Stomach (tissue), 9 donors: ENCODE measurements around the gene IFI27L1. TPM values are rescaled to one million over a fixed set of nuclear protein-coding genes. Genes with fewer than 3 reads are reported as not detected.
"Not testable (repeated sequence)": the region's sequence is repeated elsewhere in the genome, so short reads cannot be mapped to it uniquely, and the experiment has no call there.

Source experiments
- DNase-seq, 2 donors: peaks; one replicate each; pipeline versions ENCODE4 v3.0.0 to v3.0.0-alpha.2; 2013 to 2019
- H3K27ac ChIP-seq, 5 donors: fragments of 200-600 bp in 4 of 5; sonication (generic) in 4 of 5; one replicate each; pipeline ENCODE4 v1.5.1; 2013 to 2019; ENCODE audit warnings: mild to moderate bottlenecking in 1 of 5, moderate library complexity in 1 of 5
- H3K27me3 ChIP-seq, 3 donors: fragments of 200-600 bp; sonication (generic); one replicate each; pipeline ENCODE4 v1.5.1; 2017 to 2019; ENCODE audit warnings: mixed run types in 1 of 3
- H3K36me3 ChIP-seq, 4 donors: fragments of 200-600 bp; sonication (generic); 1 replicate in 3 of 4; 2 replicates in 1 of 4; pipeline ENCODE4 v1.5.1; 2016 to 2019
- H3K4me1 ChIP-seq, 4 donors: fragments of 200-600 bp; sonication (generic); one replicate each; pipeline ENCODE4 v1.5.1; 2016 to 2019
- H3K4me3 ChIP-seq, 4 donors: fragments of 200-600 bp; sonication (generic) in 3 of 4; one replicate each; pipeline ENCODE4 v1.5.1; 2016 to 2019; ENCODE audit warnings: mild to moderate bottlenecking in 1 of 4
- H3K9me3 ChIP-seq, 4 donors: fragments of 200-600 bp; sonication (generic); one replicate each; pipeline ENCODE4 v1.5.1; 2016 to 2019
- CTCF ChIP-seq, 7 experiments: fragments of 450-650 bp in 4 of 7; fragments of 200-600 bp in 3 of 7; sonication (generic) in 3 of 7; IDR thresholded peaks; one replicate each; pipeline ENCODE4 v1.5.1; 2016 to 2019; ENCODE audit warnings: antibody characterized with exemption in 7 of 7, control low read depth in 2 of 7, mild to moderate bottlenecking in 1 of 7
- EP300 ChIP-seq: sonication (generic); formaldehyde crosslinking; IDR thresholded peaks from one replicate; pipeline ENCODE4 v1.6.1; 2017; ENCODE audit warnings: antibody characterized with exemption
- POLR2A ChIP-seq, 4 donors: fragments of 450-650 bp; IDR thresholded peaks; one replicate each; pipeline ENCODE4 v1.6.1; 2016; ENCODE audit warnings: antibody characterized with exemption in 4 of 4, control low read depth in 2 of 4, mild to moderate bottlenecking in 1 of 4, moderate library complexity in 1 of 4
- POLR2AphosphoS5 ChIP-seq, 3 donors: sonication (generic); formaldehyde crosslinking; IDR thresholded peaks; one replicate each; pipeline ENCODE4 v1.6.1; 2016; ENCODE audit warnings: antibody characterized with exemption in 3 of 3
- WGBS, 5 donors: extraction: QIAGEN DNeasy Blood & Tissue Kit in 3 of 5; methylation state at CpG; one replicate each; pipeline versions ENCODE4 v1.1.5 to v1.1.7; 2013 to 2018; 5-methylcytosine and 5-hydroxymethylcytosine counted together
- intact Hi-C: fragments of 100-400 bp; cut with DNase I; formaldehyde crosslinking; loops from one replicate; pipeline ENCODE4 v1.15.1; 2023; ENCODE audit warnings: low total_unique reads
- polyA plus RNA-seq, 3 donors: library from polyadenylated mRNA; stranded (reverse); fragments of 200-250 nt; gene quantifications; one replicate each; pipeline ENCODE4 v1.2.3, GENCODE V29; 2013
- total RNA-seq, 5 donors: library from RNA; depleted of rRNA; stranded (reverse); fragments of >200 nt; gene quantifications; one replicate each; pipeline versions ENCODE4 v1.1.0 to v1.2.3, GENCODE V29; 2014 to 2016
- donor health status: healthy with polysubstance abuse.
- donor health status: Bipolar disorder and iron deficiency.
- donor health status: healthy.

IFI27L1 gene
- total and polyA plus RNA-seq, 8 donors = 1.6 to 33.7 (median 15.1) TPM; not detected in 1

- Histone ChIP-seq H3K4me1 (peaks cover 3 to 68% (median 37%) of the 10 kb centered on the region in 4 donors), H3K9me3 (no peaks in the 10 kb centered on the region), H3K27ac (peak overlapping the region in 1 of 5 donors; percentile 51), H3K27me3 (no peaks in the 10 kb centered on the region), H3K36me3 (peaks cover 63 to 84% (median 79%) of the 10 kb centered on the region in 4 donors), H3K4me3 (no peak overlapping the region)
- WGBS, 5 donors = 47 to 68% (median 51%) methylated on average over 5 of the region's 5 CpGs
- no peak for TF ChIP-seq CTCF (IDR thresholded peaks at IDR 0.05)
- TF ChIP-seq POLR2AphosphoS5 (IDR thresholded peaks at IDR 0.05) = peak in 1 of 3 donors; percentile 3
- no peak for TF ChIP-seq EP300
- TF ChIP-seq POLR2A (IDR thresholded peaks at IDR 0.05) = no peak
- DNase-seq = no peak
- intact Hi-C loops = no loop called here
Observed at GRCh38 chr14:94059998-94060397, 21.1 kb upstream of the IFI27L1 start.

- Histone ChIP-seq H3K4me1 (peaks cover 22 to 81% (median 57%) of the 10 kb centered on the region in 4 donors), H3K27ac (no peak overlapping the region), H3K4me3 (no peak overlapping the region), H3K36me3 (peaks cover 43 to 64% (median 55%) of the 10 kb centered on the region in 4 donors), H3K9me3 (no peaks in the 10 kb centered on the region), H3K27me3 (no peaks in the 10 kb centered on the region)
- WGBS, 5 donors = 71 to 82% (median 78%) methylated on average over 9 of the region's 9 CpGs
- TF ChIP-seq POLR2AphosphoS5 (IDR thresholded peaks at IDR 0.05) (no peak), POLR2A (IDR thresholded peaks at IDR 0.05) (no peak), EP300 (no peak), CTCF (IDR thresholded peaks at IDR 0.05) (no peak)
- DNase-seq = no peak
- intact Hi-C loops = no loop called here
Observed at GRCh38 chr14:94062344-94062940, 18.7 kb upstream of the IFI27L1 start.

GRCh38 chr14:94066089-94066676, 14.9 kb upstream of the IFI27L1 start:
- intact Hi-C loops = no loop called here
- H3K4me3 ChIP-seq = no peak overlapping the region
- DNase-seq = peak in 1 of 2 donors; percentile 61
- peaks cover 11 to 26% (median 17%) of the 10 kb centered on the region in 4 donors for H3K36me3 ChIP-seq
- no peak for TF ChIP-seq CTCF (IDR thresholded peaks at IDR 0.05)
- TF ChIP-seq POLR2A (IDR thresholded peaks at IDR 0.05) = no peak
- TF ChIP-seq POLR2AphosphoS5 (IDR thresholded peaks at IDR 0.05) = no peak
- no peak for TF ChIP-seq EP300
- no peaks in the 10 kb centered on the region for H3K27me3 ChIP-seq
- H3K4me1 ChIP-seq = peaks cover 16 to 63% (median 40%) of the 10 kb centered on the region in 4 donors
- H3K27ac ChIP-seq = peak overlapping the region in 4 of 5 donors; percentile 22 to 31 (median 28)
- H3K9me3 ChIP-seq = no peaks in the 10 kb centered on the region
- WGBS, 5 donors = 43 to 74% (median 53%) methylated on average over 8 of the region's 8 CpGs

- DNase-seq, H3K27me3 ChIP-seq, H3K27ac ChIP-seq, H3K4me3 ChIP-seq, intact Hi-C loops: not testable (repeated sequence)
- Histone ChIP-seq H3K36me3 (peaks cover 0 to 29% (median 10%) of the 10 kb centered on the region in 4 donors), H3K9me3 (peaks cover 0 to 11% (median 5%) of the 10 kb centered on the region in 4 donors), H3K4me1 (peaks cover 10 to 31% (median 21%) of the 10 kb centered on the region in 4 donors)
- 93 to 100% (median 96%) methylated on average over 3 of the region's 3 CpGs for WGBS, 5 donors
Observed at GRCh38 chr14:94072076-94072475, 9.0 kb upstream of the IFI27L1 start.

- no peak overlapping the region for H3K4me3 ChIP-seq
- peaks cover 0 to 38% (median 32%) of the 10 kb centered on the region in 4 donors for H3K36me3 ChIP-seq
- H3K4me1 ChIP-seq = peaks cover 34 to 46% (median 40%) of the 10 kb centered on the region in 4 donors
- TF ChIP-seq POLR2A (IDR thresholded peaks at IDR 0.05) (no peak), POLR2AphosphoS5 (IDR thresholded peaks at IDR 0.05) (no peak), EP300 (no peak)
- WGBS, 5 donors = 95 to 98% (median 96%) methylated on average over 3 of the region's 3 CpGs
- H3K27me3 ChIP-seq = no peaks in the 10 kb centered on the region
- no peak for DNase-seq
- peaks cover 0 to 11% (median 5%) of the 10 kb centered on the region in 4 donors for H3K9me3 ChIP-seq
- intact Hi-C loops = no loop called here
- no peak overlapping the region for H3K27ac ChIP-seq
Observed at GRCh38 chr14:94074534-94074933, 6.6 kb upstream of the IFI27L1 start.
